NCI-H2196 (cell line): ENCODE results near the gene RAP1GAP.
A peak's percentile ranks its signal among the peaks of the same experiment; 100 is the strongest.

ENCODE experiments used
- DNase-seq: peaks from one replicate; lab custom pipeline; 2025; ENCODE audit not compliant: unreplicated experiment; lab: John Stamatoyannopoulos, UW

RAP1GAP gene

DNA sequence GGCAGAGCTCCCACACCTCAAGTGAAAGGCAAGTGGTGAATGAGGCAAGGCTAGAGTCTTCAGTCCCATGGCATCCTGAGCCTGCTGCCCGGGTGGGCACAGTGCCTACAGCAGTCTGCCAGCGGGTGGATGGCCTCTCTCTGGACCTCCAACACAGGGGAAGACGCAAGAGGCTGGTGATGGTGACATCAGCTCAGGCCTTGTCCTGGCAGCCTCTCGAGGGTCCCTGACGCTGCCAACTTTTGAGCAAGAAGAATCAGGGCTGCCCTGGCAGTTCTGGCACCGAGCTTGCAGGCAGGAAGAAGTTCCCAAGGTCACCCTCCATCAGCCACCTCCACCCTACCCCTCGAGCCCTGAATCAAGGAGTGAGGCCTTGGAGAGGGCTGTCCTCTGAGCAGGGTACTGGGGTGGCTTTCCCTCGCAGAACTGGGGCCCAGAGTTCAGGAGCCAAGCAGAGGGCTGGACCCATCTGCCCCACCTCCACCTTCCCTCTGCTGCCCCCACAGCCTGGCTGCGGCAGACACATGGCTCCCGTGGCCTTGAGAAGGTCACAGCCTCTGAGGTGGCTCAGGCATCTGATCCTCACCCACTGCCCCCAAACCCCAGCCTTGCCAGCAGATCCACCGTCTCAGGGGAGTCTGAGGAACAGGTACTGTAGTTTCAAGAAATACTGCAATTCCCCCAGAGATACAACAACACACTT, 5.8 kb downstream of the RAP1GAP start:
- DNase-seq: no peak

GRCh38 chr1:21662426-21663247, 6.5 kb downstream of the RAP1GAP start:
- no peak for DNase-seq

GRCh38 chr1:21661886-21662285, 7.3 kb downstream of the RAP1GAP start:
- no peak for DNase-seq

DNA sequence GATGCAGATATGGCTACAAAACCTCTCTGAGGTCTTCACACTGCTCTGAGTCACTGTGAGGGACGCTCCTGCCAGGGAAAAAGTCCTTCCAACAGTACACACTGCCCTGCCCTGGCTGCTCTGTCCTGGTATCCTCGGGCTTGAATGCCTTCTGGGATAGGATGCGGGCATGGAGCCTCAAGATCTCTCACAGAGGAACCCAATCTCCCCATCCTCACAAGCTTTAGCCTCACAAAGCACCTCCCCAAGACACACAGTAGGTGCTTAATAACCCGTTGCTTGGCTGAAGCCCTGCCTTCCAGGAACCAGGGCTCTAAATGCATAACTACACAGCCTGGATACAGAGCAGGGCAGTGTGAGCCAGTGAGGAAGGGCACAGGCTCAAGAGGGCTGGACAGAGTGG, 9.2 kb downstream of the RAP1GAP start:
- no peak for DNase-seq

GRCh38 chr1:21659099-21659923, 9.8 kb downstream of the RAP1GAP start:
- DNase-seq: peak; percentile 90

- DNase-seq: no peak
Observed at GRCh38 chr1:21657456-21658190, 11.5 kb downstream of the RAP1GAP start.

GRCh38 chr1:21655748-21656147, 13.4 kb downstream of the RAP1GAP start:
- DNase-seq: peak; percentile 42

- no peak for DNase-seq
Observed at GRCh38 chr1:21655259-21655658, 13.9 kb downstream of the RAP1GAP start.

- no peak for DNase-seq
Observed at GRCh38 chr1:21654209-21654608, 14.9 kb downstream of the RAP1GAP start.

- no peak for DNase-seq
Observed at GRCh38 chr1:21653744-21654100, 15.4 kb downstream of the RAP1GAP start.

DNA sequence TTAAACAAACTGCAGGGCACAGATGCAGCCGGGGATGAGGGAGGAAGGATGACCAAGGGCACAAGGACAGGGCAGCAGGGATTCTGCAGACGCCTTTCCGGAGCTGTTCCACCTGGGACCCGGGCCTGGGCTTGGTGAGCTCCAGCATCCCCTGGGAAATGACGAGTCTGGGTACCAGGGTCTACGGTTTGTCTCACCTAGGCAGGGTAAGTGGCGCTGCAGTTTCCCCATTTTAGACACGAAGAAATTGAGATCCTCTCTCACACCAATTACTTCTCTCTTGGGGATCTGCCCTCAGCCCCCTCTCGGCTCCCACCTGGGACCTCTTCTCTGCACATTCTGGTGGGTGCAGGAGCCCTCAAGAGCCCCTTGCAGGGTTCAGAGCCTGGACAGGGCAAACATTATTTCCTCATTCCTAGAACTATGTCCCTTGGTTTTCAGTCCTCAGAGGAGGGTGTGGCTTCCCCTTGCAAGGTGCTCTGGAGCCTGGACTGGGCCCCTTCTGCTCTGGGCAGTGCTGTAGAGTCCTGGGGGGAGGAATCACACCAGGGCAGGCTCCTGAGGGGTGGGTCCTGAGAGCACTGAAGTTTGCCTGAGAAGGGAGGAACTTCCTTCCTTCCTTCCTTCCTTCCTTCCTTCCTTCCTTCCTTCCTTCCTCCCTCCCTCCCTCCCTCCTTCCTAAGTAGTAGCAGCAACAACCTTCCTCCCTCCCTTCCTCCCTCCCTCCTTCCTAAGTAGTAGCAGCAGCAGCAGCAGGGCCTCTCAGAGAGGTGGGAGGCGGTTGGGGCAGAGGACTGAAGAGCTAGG, 16.0 kb downstream of the RAP1GAP start:
- no peak for DNase-seq

GRCh38 chr1:21652101-21652936, 16.8 kb downstream of the RAP1GAP start:
- DNase-seq: no peak

DNA sequence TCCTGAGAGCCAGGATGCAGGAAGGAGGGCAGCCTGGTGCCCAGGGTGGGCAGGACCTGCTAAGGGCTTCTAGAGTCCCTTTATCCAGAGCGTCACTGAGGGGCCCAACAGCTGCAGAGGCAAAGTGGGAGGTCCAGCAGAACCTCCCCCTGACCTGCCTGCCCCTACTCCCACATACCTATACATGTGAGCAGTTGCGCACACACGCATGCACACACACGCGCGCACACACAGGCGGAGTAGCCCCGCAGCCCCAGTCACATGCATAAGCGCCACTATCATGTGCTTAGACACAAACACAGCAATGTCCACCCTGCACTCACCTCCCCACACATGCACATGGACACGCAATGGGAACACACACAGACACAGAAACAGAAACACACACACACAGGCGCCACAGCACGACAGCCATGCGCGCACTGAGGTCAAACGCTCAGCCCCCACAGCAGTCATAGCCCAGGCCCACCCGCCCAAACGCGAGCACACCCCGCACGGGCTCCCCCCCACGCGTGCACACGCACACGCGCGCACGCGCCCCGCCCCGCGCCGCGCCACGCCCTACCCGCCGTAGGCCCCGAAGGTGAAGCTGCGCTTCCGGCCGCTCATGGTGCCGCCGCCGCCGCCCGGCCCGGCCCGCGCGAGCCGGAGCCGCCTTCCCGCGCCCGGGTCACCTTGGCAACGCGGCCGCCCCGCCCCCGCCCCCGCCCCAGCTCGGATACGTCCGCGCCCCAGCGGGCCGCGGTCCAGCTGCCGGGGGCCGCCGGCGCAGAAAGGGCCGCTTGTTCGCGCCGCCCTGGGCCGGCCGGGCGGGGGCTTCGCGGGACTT, 17.7 kb downstream of the RAP1GAP start:
- peak; percentile 62 for DNase-seq

- no peak for DNase-seq
Observed at GRCh38 chr1:21650400-21650799, 18.8 kb downstream of the RAP1GAP start.

GRCh38 chr1:21649315-21649714, 19.8 kb downstream of the RAP1GAP start:
- no peak for DNase-seq

GRCh38 chr1:21648791-21649190, 20.4 kb downstream of the RAP1GAP start:
- no peak for DNase-seq

GRCh38 chr1:21648352-21648730, 20.8 kb downstream of the RAP1GAP start:
- DNase-seq: no peak
